ENCODE results near the gene CDT1. TPM values are rescaled to one million over a fixed set of nuclear protein-coding genes. Genes with fewer than 3 reads are reported as not detected.
"Not testable (repeated sequence)": the region's sequence is repeated elsewhere in the genome, so short reads cannot be mapped to it uniquely, and the experiment has no call there.

The CDT1 gene
- polyA plus RNA-seq, 3 donors = 9.7 to 13.7 (median 10.5) TPM

- DNase-seq (ENCODE audit: low read depth in 3 of 3, low spot score in 2 of 3) = no peak
These were observed 35.4 kb upstream of the CDT1 start for GRCh38 chr16:88768071-88768783.

- no peak for DNase-seq (ENCODE audit: low read depth in 3 of 3, low spot score in 2 of 3)
These were observed 33.8 kb upstream of the CDT1 start for GRCh38 chr16:88769617-88770460.

GRCh38 chr16:88770461-88771293 lies 32.9 kb upstream of the CDT1 start:
- DNase-seq (ENCODE audit: low read depth in 3 of 3, low spot score in 2 of 3) = no peak

- no peak for DNase-seq (ENCODE audit: low read depth in 3 of 3, low spot score in 2 of 3)
These were observed 32.3 kb upstream of the CDT1 start for GRCh38 chr16:88771294-88771772.

GRCh38 chr16:88771781-88772180 lies 31.8 kb upstream of the CDT1 start:
- DNase-seq (ENCODE audit: low read depth in 3 of 3, low spot score in 2 of 3) = not testable (repeated sequence)

GRCh38 chr16:88772871-88773811 lies 30.4 kb upstream of the CDT1 start:
- DNase-seq (ENCODE audit: low read depth in 3 of 3, low spot score in 2 of 3) = no peak

DNA sequence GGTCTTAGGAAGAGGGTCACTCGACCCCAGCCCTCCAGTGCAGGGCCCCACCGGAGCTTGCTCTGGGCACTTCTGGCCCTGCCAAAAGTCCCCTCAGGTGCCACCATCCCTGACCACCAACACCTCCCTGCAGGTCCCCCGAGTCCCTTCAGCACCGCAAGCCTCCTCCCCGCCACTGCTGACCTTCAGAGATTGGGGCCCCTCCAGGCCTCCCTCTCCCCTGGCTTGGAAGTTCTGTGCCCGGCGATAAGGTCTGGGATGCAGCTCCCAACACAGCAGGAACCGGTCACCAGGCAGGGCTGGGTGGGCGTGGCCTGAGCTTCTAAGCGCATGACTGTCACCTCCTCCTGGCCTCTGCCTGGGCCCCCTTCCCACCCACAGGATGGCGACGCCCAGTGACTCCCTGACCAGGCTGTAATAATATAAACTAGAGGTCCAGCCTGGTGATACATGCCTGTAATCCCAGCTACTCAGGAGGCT lies 29.7 kb upstream of the CDT1 start:
- DNase-seq (ENCODE audit: low read depth in 3 of 3, low spot score in 2 of 3) = no peak

DNA sequence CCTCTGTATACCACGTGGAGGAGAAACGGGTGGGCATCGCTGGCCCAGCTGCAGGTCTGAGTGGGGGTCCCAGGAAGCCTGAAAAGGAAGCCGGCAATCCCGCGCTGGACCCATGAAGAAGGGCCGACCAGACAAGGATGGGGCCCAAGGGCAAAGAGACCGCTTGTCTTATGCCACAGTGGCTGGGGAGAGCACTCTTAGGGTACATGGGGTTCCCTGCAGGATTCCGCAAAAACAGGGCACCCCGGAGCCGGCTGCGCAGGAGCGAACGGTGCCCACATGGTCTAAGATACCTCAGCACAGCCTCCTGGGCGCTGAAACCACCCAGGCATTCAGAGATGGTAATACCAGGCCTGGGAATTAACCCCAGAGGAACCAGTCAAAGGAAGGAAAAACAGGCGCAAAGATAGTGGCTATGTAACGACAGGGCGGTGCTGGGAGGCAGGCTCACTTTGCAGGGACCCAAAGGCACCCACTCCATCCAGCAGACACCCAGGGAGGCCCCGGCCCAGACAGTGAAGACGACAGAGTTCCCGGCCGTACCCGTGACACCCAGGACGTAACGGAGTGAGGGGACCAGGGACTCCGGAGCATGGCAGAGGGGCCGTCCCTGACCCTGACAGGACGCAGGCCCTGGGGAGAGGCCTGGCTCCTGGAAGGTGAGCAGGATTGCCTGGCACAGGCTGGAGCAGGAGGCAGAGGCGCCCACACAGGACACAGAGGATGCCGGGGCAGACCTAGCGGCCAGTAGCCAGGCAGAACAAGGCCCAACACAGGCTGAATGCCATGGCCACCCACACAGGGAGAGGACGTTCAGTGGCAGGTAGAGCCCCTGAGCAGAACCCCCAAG lies 28.8 kb upstream of the CDT1 start:
- no peak for DNase-seq (ENCODE audit: low read depth in 3 of 3, low spot score in 2 of 3)

- no peak for DNase-seq (ENCODE audit: low read depth in 3 of 3, low spot score in 2 of 3)
These were observed 27.8 kb upstream of the CDT1 start for GRCh38 chr16:88775825-88776224.

DNA sequence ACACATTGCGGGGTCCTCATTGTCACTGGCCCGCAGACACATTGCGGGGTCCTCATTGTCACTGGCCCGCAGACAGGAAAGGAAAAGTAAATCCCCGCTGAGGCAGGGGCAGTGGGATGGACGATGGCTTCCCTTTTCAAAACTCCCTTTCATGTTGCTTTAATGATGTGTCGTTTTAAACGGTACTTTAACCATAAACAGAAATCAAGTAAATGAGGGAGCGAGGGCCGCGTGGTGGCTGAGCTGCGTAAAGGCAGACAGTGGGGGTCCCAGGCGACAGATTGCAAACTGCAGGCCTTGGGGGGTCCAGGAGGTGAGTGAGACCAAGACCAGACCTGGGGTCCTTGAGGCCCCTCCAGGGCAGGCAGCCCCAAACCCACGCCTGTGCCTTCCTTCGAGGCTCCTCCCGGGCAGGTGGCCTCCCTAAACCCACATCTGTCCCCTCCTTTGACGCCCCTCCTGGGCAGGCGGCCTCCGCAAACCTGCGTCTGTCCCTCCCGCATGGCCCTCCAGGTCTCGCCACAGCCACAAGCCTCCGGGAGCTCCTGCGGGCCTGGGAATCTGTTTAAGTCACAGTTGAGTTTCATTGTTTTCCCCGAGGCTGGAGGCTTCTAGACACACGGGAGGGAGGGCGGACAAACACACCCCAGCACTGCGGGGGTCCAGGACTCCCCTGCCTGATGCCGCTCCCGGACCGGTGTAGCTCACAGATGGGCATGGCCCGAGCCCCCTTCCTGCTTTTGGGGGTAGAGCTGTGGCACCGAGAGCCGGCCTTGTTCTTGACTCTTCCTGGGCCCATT lies 25.9 kb upstream of the CDT1 start:
- DNase-seq (ENCODE audit: low read depth in 3 of 3, low spot score in 2 of 3) = no peak

GRCh38 chr16:88778271-88778525 lies 25.4 kb upstream of the CDT1 start:
- no peak for DNase-seq (ENCODE audit: low read depth in 3 of 3, low spot score in 2 of 3)

DNA sequence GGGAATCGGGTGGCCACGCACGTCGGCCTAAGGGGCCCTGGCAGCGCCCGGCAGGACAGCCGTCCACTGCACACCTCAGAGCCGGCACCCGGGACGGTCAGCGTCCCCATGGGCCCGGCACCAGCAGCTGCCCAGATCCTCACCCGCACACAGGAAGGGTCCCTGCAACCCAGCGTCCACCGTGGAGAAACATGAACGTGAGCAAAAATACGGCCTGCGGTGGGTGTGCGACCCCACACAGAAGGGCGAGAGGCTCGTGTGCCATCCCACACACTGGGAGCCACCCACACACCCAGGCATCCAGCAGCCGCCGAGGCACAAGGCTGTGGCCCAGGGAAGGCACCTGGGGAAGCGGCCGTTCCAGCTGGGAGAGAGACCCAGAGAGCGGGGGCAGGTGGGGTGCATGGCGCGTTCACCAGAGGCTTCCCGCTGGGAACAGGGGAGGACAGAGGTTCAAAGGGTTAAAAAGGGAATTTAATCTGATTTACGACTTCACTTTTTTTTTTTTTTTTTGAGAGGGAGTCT lies 25.0 kb upstream of the CDT1 start:
- no peak for DNase-seq (ENCODE audit: low read depth in 3 of 3, low spot score in 2 of 3)

- no peak for DNase-seq (ENCODE audit: low read depth in 3 of 3, low spot score in 2 of 3)
These were observed 24.0 kb upstream of the CDT1 start for GRCh38 chr16:88779406-88780141.

DNA sequence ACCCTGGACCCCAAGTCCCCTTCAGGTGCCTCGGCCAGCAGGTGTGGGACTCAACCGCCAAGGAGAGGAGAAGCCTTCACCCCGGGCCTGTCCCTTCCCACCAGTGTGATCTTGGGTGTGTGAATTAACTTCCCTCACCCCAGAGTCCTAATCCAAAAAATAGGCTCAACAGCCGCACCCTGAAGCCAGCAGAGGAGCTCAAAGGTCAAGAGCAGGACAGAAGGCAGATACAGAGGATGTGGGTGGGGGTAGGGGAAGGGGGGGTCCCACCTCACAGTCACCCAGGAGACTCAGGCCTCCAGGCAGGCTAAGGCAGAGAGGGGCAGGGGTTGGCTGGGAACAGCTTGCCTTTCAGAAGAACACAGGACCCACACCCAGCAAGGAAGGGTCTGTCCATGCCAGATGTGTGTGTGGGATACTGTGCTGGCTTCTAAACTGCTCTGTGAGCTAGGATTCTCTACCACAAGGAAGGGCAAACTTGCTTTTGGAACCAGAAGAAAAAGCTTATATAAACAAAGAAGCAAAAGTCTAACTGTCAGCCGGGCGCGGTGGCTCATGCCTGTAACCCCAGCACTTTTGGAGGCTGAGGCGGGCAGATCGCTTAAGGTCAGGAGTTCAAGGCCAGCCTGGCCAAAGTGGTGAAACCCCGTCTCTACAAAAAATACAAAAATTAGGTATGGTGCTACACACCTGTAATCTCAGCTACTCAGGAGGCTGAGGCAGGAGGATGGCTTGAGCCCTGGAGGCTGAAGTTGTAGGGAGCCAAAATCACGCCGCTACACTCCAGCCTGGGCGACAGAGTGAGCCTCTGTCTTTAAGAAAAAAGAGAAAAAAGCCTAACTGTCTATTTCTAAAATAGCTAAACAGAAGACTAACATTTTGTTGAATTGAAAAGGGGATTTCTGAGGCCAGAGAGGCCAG lies 23.2 kb upstream of the CDT1 start:
- no peak for DNase-seq (ENCODE audit: low read depth in 3 of 3, low spot score in 2 of 3)

GRCh38 chr16:88781140-88782077 lies 22.2 kb upstream of the CDT1 start:
- DNase-seq (ENCODE audit: low read depth in 3 of 3, low spot score in 2 of 3) = no peak

Data from right renal cortex interstitium (tissue), 3 donors.